ENCODE measurements around the gene ECD.
"Not testable (repeated sequence)": the region's sequence is repeated elsewhere in the genome, so short reads cannot be mapped to it uniquely, and the experiment has no call there.

Gene ECD

GRCh38 chr10:73159038-73159648 lies 8.7 kb downstream of the ECD start:
- DNase-seq = peak; percentile 62 to 70

- no peak for DNase-seq
Measured at GRCh38 chr10:73156054-73156453, 11.8 kb downstream of the ECD start.

- no peak for DNase-seq
Measured at GRCh38 chr10:73152009-73152408, 15.8 kb downstream of the ECD start.

GRCh38 chr10:73150633-73151413 lies 17.0 kb downstream of the ECD start:
- not testable (repeated sequence) for DNase-seq

GRCh38 chr10:73141603-73142002 lies 26.2 kb downstream of the ECD start:
- DNase-seq = no peak

GRCh38 chr10:73139251-73139650 lies 28.6 kb downstream of the ECD start:
- no peak for DNase-seq

GRCh38 chr10:73136627-73137026 lies 31.2 kb downstream of the ECD start:
- DNase-seq = no peak

- DNase-seq = no peak
Measured at GRCh38 chr10:73134727-73135126, 33.1 kb downstream of the ECD start.

GRCh38 chr10:73131913-73132686 lies 35.7 kb downstream of the ECD start:
- DNase-seq = no peak

- no peak for DNase-seq
Measured at GRCh38 chr10:73131301-73131700, 36.5 kb downstream of the ECD start.

- no peak for DNase-seq
Measured at GRCh38 chr10:73126343-73126742, 41.5 kb downstream of the ECD start.

GRCh38 chr10:73119952-73120351 lies 47.9 kb downstream of the ECD start:
- DNase-seq = no peak

- DNase-seq = no peak
Measured at GRCh38 chr10:73119457-73119856, 48.4 kb downstream of the ECD start.

GRCh38 chr10:73117976-73118743 lies 49.6 kb downstream of the ECD start:
- DNase-seq = no peak

- no peak for DNase-seq
Measured at GRCh38 chr10:73116017-73116416, 51.8 kb downstream of the ECD start.

GRCh38 chr10:73113551-73113950 lies 54.3 kb downstream of the ECD start:
- DNase-seq = no peak

GRCh38 chr10:73112032-73112431 lies 55.8 kb downstream of the ECD start:
- DNase-seq = not testable (repeated sequence)

GRCh38 chr10:73110345-73110849 lies 57.4 kb downstream of the ECD start, which contains the start of gene NUDT13:
Gene NUDT13, plus strand, starts transcription at chr10:73110455. Its CDS starts 3,911 bp downstream, at chr10:73114366.
- DNase-seq = peak; percentile 66 to 74

GRCh38 chr10:73109248-73109652 lies 58.6 kb downstream of the ECD start:
- not testable (repeated sequence) for DNase-seq

- DNase-seq = no peak
Measured at GRCh38 chr10:73106301-73106700, 61.5 kb downstream of the ECD start.

- DNase-seq = no peak
Measured at GRCh38 chr10:73099141-73099540, 68.7 kb downstream of the ECD start.

- DNase-seq = no peak
Measured at GRCh38 chr10:73097305-73097670, 70.5 kb downstream of the ECD start.

Data from CD4-positive, alpha-beta T cell treated with Interleukin-4 for 1 hour (primary cell).